Stomach (tissue), 4 donors: Measurements from ENCODE around the gene TJP2.

Experiments used
- CTCF ChIP-seq, 7 experiments: fragments of 450-650 bp in 4 of 7; fragments of 200-600 bp in 3 of 7; sonication (generic) in 3 of 7; IDR thresholded peaks; one replicate each; pipeline ENCODE4 v1.5.1; 2016 to 2019; ENCODE audit warnings: antibody characterized with exemption in 7 of 7, control low read depth in 2 of 7, mild to moderate bottlenecking in 1 of 7
- POLR2A ChIP-seq, 4 donors: fragments of 450-650 bp; IDR thresholded peaks; one replicate each; pipeline ENCODE4 v1.6.1; 2016; ENCODE audit warnings: antibody characterized with exemption in 4 of 4, control low read depth in 2 of 4, mild to moderate bottlenecking in 1 of 4, moderate library complexity in 1 of 4
- POLR2AphosphoS5 ChIP-seq, 3 donors: sonication (generic); formaldehyde crosslinking; IDR thresholded peaks; one replicate each; pipeline ENCODE4 v1.6.1; 2016; ENCODE audit warnings: antibody characterized with exemption in 3 of 3

DNA sequence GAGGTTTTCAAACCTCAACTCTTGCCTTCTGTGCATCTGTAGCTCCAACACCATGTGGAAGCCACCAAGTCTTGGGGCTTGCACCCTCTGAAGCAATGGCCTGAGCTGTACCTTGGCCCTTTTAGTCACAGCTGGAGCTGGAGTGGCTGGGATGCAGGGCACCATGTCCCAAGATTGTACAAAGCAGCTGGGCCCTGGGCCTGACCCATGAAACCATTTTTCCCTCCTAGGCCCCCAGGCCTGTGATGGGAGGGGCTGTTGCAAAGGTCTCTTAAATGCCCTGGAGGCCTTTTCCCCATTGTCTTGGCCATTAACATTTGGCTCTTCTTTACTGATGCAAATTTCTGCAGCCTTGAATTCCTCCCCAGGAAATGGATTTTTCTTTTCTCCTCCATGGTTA lies 139.1 kb downstream of the TJP2 start:
- no peak for TF ChIP-seq CTCF (IDR thresholded peaks at IDR 0.05)
- no peak for TF ChIP-seq POLR2AphosphoS5 (IDR thresholded peaks at IDR 0.05)
- no peak for TF ChIP-seq POLR2A (IDR thresholded peaks at IDR 0.05)
